Measurements from ENCODE around the gene CAPN5. TPM values are rescaled to one million over a fixed set of nuclear protein-coding genes. Genes with fewer than 3 reads are reported as not detected.

The CAPN5 gene
- total and polyA plus RNA-seq, 2 of the 8 experiments (the other 6 are each of a cell fraction or from before 2014, with no cell fraction given), result 21.5 to 22.4 TPM

GRCh38 chr11:77060234-77060633 is 6.5 kb upstream of the CAPN5 start:
- Histone ChIP-seq H2BK15ac (ENCODE audit: low read length) (no peak overlapping the region), H2BK120ac (replicated peaks; ENCODE audit: low read depth, low read length) (no peak overlapping the region), H3K23me2 (ENCODE audit: low read depth, low read length) (no peaks in the 10 kb centered on the region), H3K27me3 (replicated peaks in 1 of 4; ENCODE audit: control insufficient read depth in 3 of 4, extremely low read depth in 1 of 4, insufficient read depth in 3 of 4, low read length in 3 of 4) (no peaks in the 10 kb centered on the region; a peak in 3 of 7 replicates), H2BK20ac (ENCODE audit: low read length) (no peak overlapping the region), H2BK12ac (ENCODE audit: low read depth, low read length) (no peak overlapping the region), H3K4me3 (ENCODE audit: extremely low read depth in 1 of 4, insufficient read depth in 2 of 4, low read depth in 3 of 4, low read length in 4 of 4) (no peak overlapping the region), H2AFZ (ENCODE audit: low read length) (no peak overlapping the region), H4K5ac (ENCODE audit: insufficient read length, low read depth, low read length) (no peak overlapping the region), H3K4ac (replicated peaks; ENCODE audit: insufficient read length, low read depth, low read length) (no peak overlapping the region), H3K36me3 (ENCODE audit: control insufficient read depth in 2 of 4, insufficient read depth in 4 of 4, low read length in 3 of 4) (no peaks in the 10 kb centered on the region), H3K27ac (ENCODE audit: low read depth, low read length) (no peak overlapping the region), H3K79me2 (ENCODE audit: control insufficient read depth in 1 of 2, insufficient read depth in 2 of 2, low read length in 2 of 2) (no peaks in the 10 kb centered on the region), H4K91ac (replicated peaks; ENCODE audit: insufficient read length, low read length) (no peak overlapping the region), H3K4me1 (replicated peaks in 1 of 4; ENCODE audit: control insufficient read depth in 3 of 4, insufficient read depth in 4 of 4, low read length in 3 of 4) (no peaks in the 10 kb centered on the region), H3K23ac (ENCODE audit: insufficient read length) (no peak overlapping the region), H2AK5ac (ENCODE audit: low read depth, low read length) (no peak overlapping the region), H3K79me1 (ENCODE audit: low read depth, low read length) (no peaks in the 10 kb centered on the region), H4K20me1 (replicated peaks in 1 of 2; ENCODE audit: control insufficient read depth in 1 of 2, insufficient read depth in 2 of 2, low read length in 2 of 2) (no peaks in the 10 kb centered on the region), H3K4me2 (ENCODE audit: insufficient read depth in 1 of 2, low read depth in 2 of 2, low read length in 2 of 2) (no peak overlapping the region), H4K8ac (ENCODE audit: extremely low read depth, insufficient read depth, low read length) (no peak overlapping the region), H3K14ac (ENCODE audit: insufficient read length) (no peak overlapping the region), H2BK5ac (ENCODE audit: low read depth, low read length) (no peak overlapping the region), H3K9me3 (ENCODE audit: insufficient read depth in 2 of 2, low read depth in 1 of 2, low read length in 1 of 2) (no peaks in the 10 kb centered on the region), H3K9ac (replicated peaks in 1 of 4; ENCODE audit: extremely low read depth in 1 of 4, low read depth in 3 of 4, low read length in 3 of 4) (no peak overlapping the region), H3K56ac (replicated peaks; ENCODE audit: insufficient read length, low read depth, low read length) (no peak overlapping the region), H3K18ac (ENCODE audit: extremely low read depth, low read length) (no peak overlapping the region)
- ChIA-PET CTCF (ENCODE audit: partially characterized antibody) (interaction anchor here (0.8 to 3.0 kb wide), 4 partner anchors 12 to 41 kb away, joined by 4 to 11 read pairs (median 6); no protein-coding TSS in a partner anchor), POLR2A (ENCODE audit: partially characterized antibody) (no interaction called here)
- FAIRE-seq, result no peak
- DNase-seq (ENCODE audit: low read depth in 1 of 2, low spot score in 2 of 2), result no peak
- 88% methylated on average over 4 of the region's 4 CpGs; no CpG with 5 or more reads in 1 of the 2 experiments for WGBS, 2 experiments (ENCODE audit: extremely low coverage in 1 of 2, insufficient coverage in 1 of 2, insufficient read length in 1 of 2, insufficient replicate concordance in 2 of 2, low coverage in 1 of 2, low lambda C conversion rate in 2 of 2, missing lambda C conversion rate in 1 of 2)
- no peak for TF ChIP-seq TEAD4 (IDR thresholded peaks at IDR 0.05; ENCODE audit: low read depth, low read length)
- TF ChIP-seq RNF2 (IDR thresholded peaks at IDR 0.05; ENCODE audit: borderline replicate concordance, low read depth, low read length, missing control alignments, poor library complexity, severe bottlenecking), result no peak
- no peak for TF ChIP-seq USF2 (IDR thresholded peaks at IDR 0.05; ENCODE audit: low read length)
- TF ChIP-seq HDAC6 (IDR thresholded peaks at IDR 0.05; ENCODE audit: low read depth, low read length), result no peak
- TF ChIP-seq CTBP2 (IDR thresholded peaks at IDR 0.05; ENCODE audit: borderline replicate concordance, insufficient read depth, insufficient read length, low read length), result no peak
- no peak for TF ChIP-seq TCF12 (IDR thresholded peaks at IDR 0.05; ENCODE audit: low read depth, low read length)
- TF ChIP-seq POLR2AphosphoS5 (IDR thresholded peaks at IDR 0.05; ENCODE audit: low read depth, low read length), result no peak
- TF ChIP-seq POU5F1 (IDR thresholded peaks at IDR 0.05; ENCODE audit: low read depth, low read length), result no peak
- no peak for TF ChIP-seq RXRA (IDR thresholded peaks at IDR 0.05; ENCODE audit: insufficient read depth, low read depth, low read length)
- no peak for TF ChIP-seq ASH2L (IDR thresholded peaks at IDR 0.05; ENCODE audit: low read length)
- no peak for TF ChIP-seq YY1 (IDR thresholded peaks at IDR 0.05; ENCODE audit: low read depth, low read length)
- TF ChIP-seq ZNF274 (IDR thresholded peaks at IDR 0.05; ENCODE audit: borderline replicate concordance, extremely low read depth, low read length), result no peak
- TF ChIP-seq SP1 (IDR thresholded peaks at IDR 0.05; ENCODE audit: low read depth, low read length), result no peak
- TF ChIP-seq GTF2F1 (IDR thresholded peaks at IDR 0.05; ENCODE audit: borderline replicate concordance, low read depth, low read length), result no peak
